ENCODE results near the gene MND1. TPM values are rescaled to one million over a fixed set of nuclear protein-coding genes. Genes with fewer than 3 reads are reported as not detected.

Gene MND1
- total RNA-seq, 1 donor from 2014 or later: 20.9 TPM

Other genes with a start within 250 kb of the MND1 start
- gene TRIM2, start 140.2 kb upstream of the MND1 start, total RNA-seq: 0.23 and 0.57 TPM in 2 replicates
- 37.8 and 41.9 TPM in 2 replicates for gene TMEM131L, start 121.7 kb downstream of the MND1 start, total RNA-seq

Measured in T-helper 2 cell treated with Interferon-gamma antibody and Interleukin-4, amounts not matched to agents 100 ng/mL and 5 ng/mL, for 36 hours (primary cell).